IgD-negative memory B cell (primary cell): Measurements from ENCODE around the gene FDX2. TPM values are rescaled to one million over a fixed set of nuclear protein-coding genes. Genes with fewer than 3 reads are reported as not detected.
A peak's percentile ranks its signal among the peaks of the same experiment; 100 is the strongest.

Source experiments
- H3K27ac Mint-ChIP-seq, 3 donors: one replicate each; pipeline ENCODE4 v1.8.0; 2020 to 2022; ENCODE audit warnings: mild to moderate bottlenecking in 3 of 3, mixed read lengths in 3 of 3, moderate library complexity in 1 of 3
- H3K27me3 Mint-ChIP-seq: one replicate; pipeline ENCODE4 v1.8.0; 2021; ENCODE audit warnings: mixed read lengths
- H3K36me3 Mint-ChIP-seq: one replicate; pipeline ENCODE4 v1.8.0; 2020; ENCODE audit warnings: mild to moderate bottlenecking, mixed read lengths
- H3K4me1 Mint-ChIP-seq, 3 donors: one replicate each; pipeline ENCODE4 v1.8.0; 2020 to 2022; ENCODE audit warnings: mixed read lengths in 3 of 3, mild to moderate bottlenecking in 1 of 3
- H3K4me3 Mint-ChIP-seq, 4 donors: one replicate each; pipeline ENCODE4 v1.8.0; 2020 to 2022; ENCODE audit warnings: mild to moderate bottlenecking in 4 of 4, mixed read lengths in 4 of 4, moderate library complexity in 3 of 4
- H3K9me3 Mint-ChIP-seq, 3 donors: one replicate each; pipeline ENCODE4 v1.8.0; 2020 to 2021; ENCODE audit warnings: mixed read lengths in 3 of 3, mild to moderate bottlenecking in 1 of 3
- polyA plus RNA-seq: library from polyadenylated mRNA; unstranded; fragments of 300-500 nt; fragmentation: Illumina TruSeq; gene quantifications from one replicate; pipeline ENCODE4 v1.2.3, GENCODE V29; 2021

FDX2 gene
- polyA plus RNA-seq, 1 donor from 2014 or later: 12.8 TPM

DNA sequence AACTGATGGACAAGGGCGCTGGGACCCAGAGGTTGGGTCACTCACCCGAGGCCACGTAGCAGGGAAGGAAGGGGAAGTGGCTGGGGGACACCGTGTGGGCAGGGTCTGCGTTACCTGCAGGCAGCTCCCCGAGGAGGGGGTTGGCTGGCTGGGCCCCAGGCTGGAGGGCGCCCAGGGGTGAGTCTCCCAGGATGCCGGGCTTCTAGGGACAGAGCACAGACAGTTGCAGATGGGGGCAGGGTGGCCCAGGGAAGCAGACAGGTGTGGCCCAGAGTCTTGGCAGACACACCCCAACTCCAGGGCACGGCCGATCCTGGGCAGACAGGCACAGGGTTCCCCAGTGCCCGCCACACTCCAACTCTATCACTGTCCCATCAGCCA, 5.6 kb upstream of the FDX2 start:
- Mint-ChIP-seq H3K27ac (no peak overlapping the region), H3K4me3 (no peak overlapping the region), H3K36me3 (no peaks in the 10 kb centered on the region), H3K4me1 (no peaks in the 10 kb centered on the region), H3K27me3 (no peaks in the 10 kb centered on the region), H3K9me3 (no peaks in the 10 kb centered on the region)

DNA sequence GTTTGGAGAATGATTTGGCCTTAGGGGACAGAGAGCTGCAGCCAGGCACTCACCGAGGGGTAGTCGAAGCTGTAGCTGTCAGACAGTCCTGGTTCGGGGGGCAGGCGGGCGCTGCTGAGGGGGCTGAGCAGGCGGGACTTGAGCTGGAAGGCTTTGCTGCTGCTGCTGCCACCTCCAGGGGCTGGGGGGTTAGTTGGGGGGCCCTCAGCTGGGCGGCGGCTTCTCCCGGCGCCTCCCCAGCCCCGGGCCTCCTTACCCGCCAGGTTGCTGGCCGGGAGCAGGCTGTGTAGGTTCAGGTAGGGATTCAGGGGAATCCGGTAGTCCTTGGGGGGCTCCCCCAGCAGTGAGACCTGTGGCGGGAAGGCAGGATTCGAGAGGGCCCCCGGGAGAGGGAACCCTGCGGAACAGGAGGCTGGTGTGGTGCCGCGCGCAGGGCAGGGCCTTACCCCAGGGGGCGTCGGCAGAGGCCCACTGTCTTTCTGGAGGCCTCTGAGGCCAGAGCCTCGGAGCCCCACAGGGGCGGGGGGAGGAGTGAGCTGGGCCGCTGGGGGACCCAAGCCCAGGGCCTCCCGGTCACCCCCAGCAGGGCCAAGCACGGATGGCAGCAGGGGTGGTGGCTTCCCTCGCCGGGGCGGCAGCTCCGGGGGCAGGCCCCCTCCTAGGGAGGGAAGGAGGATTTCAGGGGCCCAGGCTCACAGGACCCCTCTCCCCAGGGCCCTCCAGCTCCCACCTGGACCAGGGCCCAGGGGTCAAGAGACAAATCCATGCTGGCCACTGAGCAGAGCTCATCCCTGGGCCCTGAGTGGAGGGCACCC, 5.0 kb upstream of the FDX2 start:
- Mint-ChIP-seq H3K4me1 (peaks cover 3 to 6% (median 3%) of the 10 kb centered on the region in 3 donors), H3K4me3 (no peak overlapping the region), H3K27me3 (no peaks in the 10 kb centered on the region), H3K27ac (peak overlapping the region in 1 of 3 donors; percentile 19), H3K36me3 (no peaks in the 10 kb centered on the region), H3K9me3 (no peaks in the 10 kb centered on the region)

DNA sequence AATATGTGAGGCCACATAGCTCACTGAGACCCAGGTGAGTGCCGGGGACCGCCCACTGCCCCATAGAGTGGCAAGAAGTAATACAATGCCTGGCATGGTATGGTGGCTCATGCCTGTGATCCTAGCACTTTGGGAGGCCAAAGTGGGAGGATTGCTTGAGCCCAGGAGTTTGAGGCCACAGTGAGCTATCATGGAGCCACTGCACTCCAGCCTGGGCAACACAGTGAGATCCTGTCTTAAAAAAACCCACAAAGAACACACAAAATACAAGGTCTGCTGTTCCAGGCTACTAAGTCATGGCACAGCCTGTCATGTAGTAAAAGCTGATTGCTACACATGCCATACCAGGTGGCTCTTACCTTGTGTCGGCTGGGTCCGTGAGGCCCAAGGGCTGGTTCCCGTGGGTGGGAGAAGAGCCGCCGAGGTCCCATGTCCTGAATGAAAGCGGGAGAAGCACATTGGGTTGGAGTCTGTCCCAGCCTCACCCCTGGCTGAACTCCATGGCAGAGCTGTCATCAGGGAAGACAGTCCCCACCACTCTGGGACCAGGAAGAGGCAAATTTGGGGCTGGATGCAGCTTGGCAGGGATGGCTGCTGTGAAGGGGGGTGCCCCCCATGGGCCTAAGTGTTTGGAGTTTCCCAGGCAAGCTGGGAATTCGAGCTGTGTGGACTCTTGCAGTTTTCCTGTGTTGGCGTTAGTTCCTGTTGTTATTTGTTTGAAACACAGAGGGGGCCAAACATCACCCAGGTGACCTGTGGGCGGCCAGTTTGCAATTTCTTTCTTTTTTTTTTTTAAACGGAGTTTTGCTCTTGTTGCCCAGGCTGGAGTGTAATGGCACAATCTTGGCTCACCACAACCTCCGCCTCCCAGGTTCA, 3.2 kb upstream of the FDX2 start:
- H3K36me3 Mint-ChIP-seq: no peaks in the 10 kb centered on the region
- peaks cover 4 to 13% (median 8%) of the 10 kb centered on the region in 3 donors for H3K4me1 Mint-ChIP-seq
- no peaks in the 10 kb centered on the region for H3K9me3 Mint-ChIP-seq
- no peaks in the 10 kb centered on the region for H3K27me3 Mint-ChIP-seq
- no peak overlapping the region for H3K4me3 Mint-ChIP-seq
- no peak overlapping the region for H3K27ac Mint-ChIP-seq

DNA sequence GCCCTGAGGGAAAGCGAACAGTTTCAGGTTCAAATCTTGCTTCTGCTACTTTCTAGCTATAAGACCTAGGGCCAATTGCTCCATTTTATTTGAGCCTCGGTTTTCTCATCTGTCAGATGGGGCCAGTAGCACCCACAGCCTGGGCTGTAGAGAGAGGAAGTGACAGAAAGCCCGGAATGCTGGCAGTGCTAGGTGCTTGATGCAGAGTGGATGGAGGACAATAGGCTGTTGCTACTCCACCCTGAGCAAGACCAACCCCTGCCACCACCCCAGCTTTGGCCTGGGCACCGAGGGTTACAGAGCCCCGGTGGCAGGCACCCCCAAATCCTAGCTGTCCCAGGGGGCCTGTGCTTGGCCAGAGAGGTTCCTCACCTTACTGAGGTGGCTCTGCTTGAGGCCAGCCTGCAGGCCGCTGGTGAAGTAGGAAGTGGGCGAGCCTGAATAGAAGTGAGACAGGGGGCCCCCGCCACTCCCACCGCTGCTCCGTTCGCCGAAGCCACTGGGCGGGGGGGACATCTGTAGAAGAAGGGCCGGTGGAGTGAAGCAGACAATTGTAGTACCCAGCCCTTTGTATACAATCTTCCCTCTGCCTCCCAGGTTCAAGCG, 2.1 kb upstream of the FDX2 start:
- Mint-ChIP-seq H3K27me3 (no peaks in the 10 kb centered on the region), H3K9me3 (no peaks in the 10 kb centered on the region), H3K36me3 (no peaks in the 10 kb centered on the region), H3K4me3 (peak overlapping the region in 1 of 4 donors; percentile 69), H3K4me1 (peaks cover 4 to 13% (median 8%) of the 10 kb centered on the region in 3 donors), H3K27ac (no peak overlapping the region)

DNA sequence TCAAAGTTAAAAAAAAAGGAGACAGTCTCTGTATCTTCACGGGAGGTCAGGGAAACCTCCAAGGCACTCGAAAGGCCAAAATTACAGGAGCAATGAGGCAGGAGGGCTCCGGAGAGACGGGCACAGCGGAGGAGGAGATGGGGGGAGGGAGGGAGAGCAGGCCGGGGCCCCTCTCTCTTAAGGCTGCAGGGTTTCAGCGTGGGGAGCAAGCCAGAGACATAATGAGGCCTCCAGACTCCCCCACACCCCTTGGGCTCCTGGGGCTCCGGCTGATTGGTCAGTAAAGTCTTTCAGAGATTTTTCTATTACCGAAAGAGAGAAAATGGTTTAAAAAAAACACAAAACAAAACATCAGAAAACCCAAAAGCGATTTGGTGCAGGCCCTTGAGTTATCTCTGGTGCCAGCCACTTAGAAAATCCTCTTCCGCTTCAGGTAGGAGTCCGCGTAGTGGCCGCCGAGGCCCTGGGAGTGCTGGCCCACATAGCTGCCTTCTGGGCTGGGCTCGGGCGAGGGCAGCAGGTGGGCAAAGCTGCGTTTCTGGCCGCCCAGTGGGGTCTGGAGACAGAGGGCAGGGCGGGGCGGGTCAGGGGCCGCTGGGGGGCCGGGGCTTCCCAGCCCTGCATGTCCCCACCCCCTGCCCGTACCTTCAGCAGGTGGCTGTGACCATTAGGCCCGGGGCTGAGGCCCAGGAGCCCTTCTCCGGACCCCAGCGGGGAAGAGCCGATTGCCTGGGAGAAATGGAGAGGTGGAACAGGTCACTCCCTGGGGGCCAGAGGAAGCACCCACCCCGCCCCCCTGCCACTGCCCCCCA, 1.4 kb upstream of the FDX2 start:
- Mint-ChIP-seq H3K9me3 (no peaks in the 10 kb centered on the region), H3K4me1 (peaks cover 4 to 13% (median 8%) of the 10 kb centered on the region in 3 donors), H3K27ac (peak overlapping the region in 2 of 3 donors; percentile 27 to 53), H3K36me3 (no peaks in the 10 kb centered on the region), H3K4me3 (peak overlapping the region in 2 of 4 donors; percentile 43 to 52), H3K27me3 (no peaks in the 10 kb centered on the region)

DNA sequence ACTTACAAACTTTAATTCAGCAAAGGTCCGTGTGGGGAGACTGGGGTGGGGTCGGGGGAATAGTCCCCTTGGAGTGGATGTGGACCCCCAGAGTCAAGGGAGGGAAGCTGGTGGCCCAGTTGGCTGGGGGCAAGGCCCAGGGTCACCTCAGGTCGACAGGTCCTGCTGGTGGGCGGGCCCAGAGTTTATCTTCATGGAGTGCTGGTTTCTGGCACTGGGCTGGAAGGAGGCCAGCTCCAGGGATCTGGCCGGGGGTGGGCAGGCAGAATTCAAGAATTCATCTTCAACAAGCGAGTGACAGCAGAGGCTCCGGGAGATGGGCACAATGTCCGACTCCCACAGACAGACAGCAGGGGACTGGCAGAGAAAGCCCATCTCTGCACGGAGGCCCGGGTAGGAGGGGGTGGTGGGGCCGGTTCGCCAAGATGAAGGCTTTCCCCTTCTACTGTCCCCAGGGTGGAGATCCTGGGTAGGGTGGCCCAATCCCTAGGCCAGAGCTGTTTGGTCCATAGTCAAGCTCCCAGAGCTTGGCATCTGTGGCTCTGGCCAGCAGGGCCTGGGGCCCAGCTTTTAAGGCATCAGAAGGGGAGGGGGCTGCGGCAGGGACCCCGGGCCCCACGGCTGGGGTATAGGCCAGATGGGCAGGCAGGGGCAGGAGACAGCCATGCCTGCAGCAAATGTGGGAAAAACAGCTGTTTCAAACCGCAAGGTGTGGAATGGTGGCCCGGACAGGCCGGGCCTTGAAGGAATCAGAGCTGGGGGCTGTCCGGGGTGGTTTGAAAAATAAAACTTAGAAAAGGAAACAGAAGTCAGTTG, 622 bp upstream of the FDX2 start:
- H3K27me3 Mint-ChIP-seq: no peaks in the 10 kb centered on the region
- H3K27ac Mint-ChIP-seq: peak overlapping the region; percentile 44 to 95 (median 94)
- peaks cover 4 to 13% (median 8%) of the 10 kb centered on the region in 3 donors for H3K4me1 Mint-ChIP-seq

DNA sequence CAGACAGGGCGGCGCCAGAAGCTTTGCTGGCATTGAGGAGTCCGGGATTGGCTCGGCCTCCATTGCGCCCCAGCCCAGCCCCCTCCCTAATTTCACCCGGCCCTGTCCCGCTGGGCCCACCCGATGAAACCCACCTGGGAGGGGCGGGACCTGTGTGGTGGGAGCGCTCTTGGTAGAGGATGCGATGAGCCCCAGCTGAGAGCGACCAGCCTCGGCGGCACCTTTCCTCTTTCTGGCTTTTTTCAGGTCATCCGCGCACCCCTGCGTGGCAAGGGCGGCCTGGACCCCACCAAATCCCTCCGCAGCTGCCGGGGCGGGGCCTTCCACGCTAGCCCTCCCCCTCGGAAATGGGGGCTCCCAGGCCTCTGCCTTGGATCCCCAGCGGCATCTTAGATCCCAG, 6.4 kb downstream of the FDX2 start, which contains the start of gene ZGLP1:
TSS of gene ZGLP1 (minus strand) at position 393 of the 400 bp plus-strand sequence.
- Mint-ChIP-seq H3K36me3 (no peaks in the 10 kb centered on the region), H3K4me1 (peaks cover 0 to 2% (median under 1%) of the 10 kb centered on the region in 3 donors), H3K27me3 (no peaks in the 10 kb centered on the region), H3K4me3 (no peak within 1 kb of the TSS), H3K9me3 (no peaks in the 10 kb centered on the region), H3K27ac (peak within 1 kb of the TSS in 1 of 3 donors; percentile 71)

More for the DNA sequence above, 622 bp upstream of the FDX2 start:
- no peaks in the 10 kb centered on the region for H3K36me3 Mint-ChIP-seq
- H3K4me3 Mint-ChIP-seq: peak overlapping the region; percentile 43 to 93 (median 70)
- H3K9me3 Mint-ChIP-seq: no peaks in the 10 kb centered on the region

DNA sequence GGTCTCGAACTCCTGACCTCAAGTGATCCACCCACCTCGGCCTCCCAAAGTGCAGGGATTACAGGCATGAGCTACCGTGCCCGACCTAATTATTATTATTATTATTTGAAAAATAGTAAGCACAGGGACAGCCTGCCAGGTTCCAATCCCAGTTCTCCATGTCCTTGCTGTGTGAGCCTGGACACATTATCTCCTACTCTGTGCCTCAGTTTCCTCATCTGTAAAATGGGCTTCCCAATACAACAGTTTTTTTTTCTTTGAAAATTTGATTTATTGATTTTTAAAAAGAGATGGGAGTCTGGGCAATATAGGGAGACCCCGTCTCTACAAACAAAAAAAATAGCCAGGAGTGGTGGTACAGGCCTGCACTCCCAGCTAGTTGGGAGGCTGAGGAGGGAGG, 9.5 kb downstream of the FDX2 start:
- H3K27me3 Mint-ChIP-seq: no peaks in the 10 kb centered on the region
- no peak overlapping the region for H3K4me3 Mint-ChIP-seq
- no peaks in the 10 kb centered on the region for H3K9me3 Mint-ChIP-seq
- H3K4me1 Mint-ChIP-seq: peaks cover 0 to 1% (median 0%) of the 10 kb centered on the region in 3 donors
- no peak overlapping the region for H3K27ac Mint-ChIP-seq
- H3K36me3 Mint-ChIP-seq: no peaks in the 10 kb centered on the region

DNA sequence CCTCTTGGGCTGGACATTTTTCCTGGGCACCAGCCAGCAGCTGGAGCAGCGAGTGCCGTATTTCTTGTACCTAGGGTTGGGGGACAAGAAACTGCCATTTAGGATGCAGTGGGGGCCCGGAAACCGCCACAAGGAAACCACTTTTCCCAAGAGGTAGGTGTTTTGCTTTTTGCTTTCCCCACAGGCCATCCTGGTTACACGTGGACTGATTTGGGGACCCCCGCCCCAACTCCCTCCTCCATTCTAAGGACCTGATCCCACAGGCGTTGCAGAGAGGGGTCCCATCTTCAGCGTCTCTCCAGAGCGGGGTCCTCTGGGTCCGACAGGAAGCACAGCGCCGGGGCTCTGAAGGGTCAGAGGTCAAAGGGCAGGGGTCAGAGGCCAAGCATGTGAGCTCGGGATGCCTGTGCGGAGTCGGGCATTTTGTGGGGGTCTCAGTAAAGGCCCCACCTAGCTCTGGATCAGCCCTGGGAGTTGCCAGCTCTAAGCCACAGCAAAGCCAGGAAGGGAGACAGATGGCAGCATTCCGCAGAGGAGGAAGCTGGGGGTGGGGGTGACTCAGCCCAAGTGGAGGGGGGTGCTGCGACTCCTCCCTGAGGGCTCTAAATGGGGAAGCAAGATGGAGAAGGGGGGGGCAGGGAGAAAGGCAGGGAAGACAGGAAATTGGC, 10.5 kb downstream of the FDX2 start:
- Mint-ChIP-seq H3K4me1 (peaks cover 0 to 1% (median 0%) of the 10 kb centered on the region in 3 donors), H3K27ac (no peak overlapping the region), H3K4me3 (no peak overlapping the region), H3K9me3 (no peaks in the 10 kb centered on the region), H3K36me3 (no peaks in the 10 kb centered on the region), H3K27me3 (no peaks in the 10 kb centered on the region)

DNA sequence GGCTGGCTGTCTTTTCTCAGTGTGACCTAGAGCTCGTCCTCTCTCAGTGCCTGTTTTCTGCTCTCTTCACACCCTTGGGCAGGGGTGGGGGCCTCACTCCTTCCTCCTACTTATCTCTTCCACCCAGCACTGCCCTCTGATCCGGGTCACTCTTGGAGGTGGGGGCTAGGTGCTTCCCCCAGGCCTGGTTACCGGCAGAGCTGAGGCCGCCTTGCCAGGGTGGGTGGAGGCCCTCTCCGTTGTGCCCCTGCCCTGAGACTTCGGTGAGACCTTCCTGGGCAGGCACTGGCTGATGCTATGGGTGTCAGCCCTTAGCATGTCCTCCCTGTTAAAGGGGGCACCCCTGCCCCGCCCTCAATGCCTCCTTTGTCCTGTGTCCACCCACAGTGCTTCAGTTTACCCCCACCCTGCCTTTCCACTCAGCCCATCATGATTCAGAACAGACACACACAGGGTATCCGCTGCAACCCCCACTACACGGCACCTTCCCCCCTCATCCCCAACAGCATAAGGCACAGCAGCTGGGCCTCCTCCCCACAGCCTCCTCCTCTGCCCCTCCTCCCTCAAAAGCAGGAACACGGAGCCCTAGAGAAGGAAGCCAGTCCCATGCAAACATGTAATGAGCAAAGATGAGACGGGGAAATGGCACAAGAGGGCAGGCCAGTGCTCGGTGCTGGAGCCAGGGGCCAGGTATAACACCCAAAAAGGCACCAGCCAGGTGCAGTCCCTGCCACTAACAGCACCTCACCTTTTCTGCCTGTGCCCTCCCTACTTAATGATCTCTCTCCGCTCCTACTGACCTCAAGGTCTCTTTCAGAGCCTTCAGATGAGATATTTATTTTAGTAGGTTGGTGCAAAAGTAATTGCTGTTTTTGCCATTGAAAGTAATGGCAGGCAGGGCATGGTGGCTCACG, 16.0 kb downstream of the FDX2 start:
- peak overlapping the region in 1 of 3 donors; percentile 71 for H3K27ac Mint-ChIP-seq
- peaks cover 5 to 7% (median 6%) of the 10 kb centered on the region in 3 donors for H3K4me1 Mint-ChIP-seq
- H3K27me3 Mint-ChIP-seq: peaks cover 8% of the 10 kb centered on the region
- H3K4me3 Mint-ChIP-seq: no peak overlapping the region
- H3K9me3 Mint-ChIP-seq: no peaks in the 10 kb centered on the region
- H3K36me3 Mint-ChIP-seq: no peaks in the 10 kb centered on the region

DNA sequence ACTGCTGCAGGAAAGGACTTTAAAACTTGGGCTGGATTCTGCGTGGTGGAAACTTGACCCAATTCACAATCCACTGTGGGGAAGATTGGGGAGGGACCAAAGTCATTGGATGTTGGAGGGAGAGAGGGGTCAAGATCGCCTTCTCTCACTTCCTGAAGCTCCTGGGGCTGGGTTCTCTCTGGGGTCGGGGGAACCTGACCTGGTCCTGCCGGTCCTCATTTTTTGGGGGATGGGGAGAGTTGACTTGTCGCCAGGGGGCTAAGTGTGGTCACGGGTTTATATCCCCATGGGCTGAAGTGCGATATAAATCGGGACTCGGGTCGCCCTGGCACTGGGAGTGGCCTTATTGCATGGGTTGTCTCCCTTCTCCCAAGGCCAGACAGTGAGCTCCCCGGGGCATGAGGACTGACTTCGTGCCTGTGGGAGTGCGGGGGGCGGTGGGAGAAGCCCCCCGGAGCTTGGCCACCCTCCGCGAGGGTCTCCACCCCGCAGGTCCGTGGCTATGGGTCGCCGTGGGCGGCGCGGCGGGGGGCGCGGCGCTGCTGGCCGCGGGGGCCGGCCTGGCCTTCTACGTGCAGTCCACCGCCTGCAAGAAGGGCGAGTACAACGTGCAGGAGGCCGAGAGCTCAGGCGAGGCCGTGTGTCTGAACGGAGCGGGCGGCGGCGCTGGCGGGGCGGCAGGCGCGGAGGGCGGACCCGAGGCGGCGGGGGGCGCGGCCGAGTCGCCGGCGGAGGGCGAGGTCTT, 19.8 kb downstream of the FDX2 start:
- peaks cover 38% of the 10 kb centered on the region for H3K27me3 Mint-ChIP-seq
- H3K4me3 Mint-ChIP-seq: peak overlapping the region; percentile 65 to 98 (median 84)

More for the DNA sequence above, 19.8 kb downstream of the FDX2 start:
- Mint-ChIP-seq H3K9me3 (peaks cover 0 to 7% (median 0%) of the 10 kb centered on the region in 3 donors), H3K4me1 (peaks cover 10 to 19% (median 16%) of the 10 kb centered on the region in 3 donors), H3K36me3 (no peaks in the 10 kb centered on the region), H3K27ac (peak overlapping the region; percentile 63 to 89 (median 82))
